NB4 (cell line): Measurements from ENCODE around the gene AKR1B1.

ENCODE experiments used
- DNase-seq: peaks from one replicate; pipeline ENCODE4 v3.0.0; 2010; ENCODE audit warnings: low read depth
- H3K4me3 ChIP-seq: one replicate; pipeline ENCODE4 v1.5.1; 2011; ENCODE audit warnings: mild to moderate bottlenecking, low read depth, low read length, moderate library complexity
- MYC ChIP-seq: IDR thresholded peaks from 2 replicates; pipeline ENCODE4 v1.6.1; 2011; ENCODE audit warnings: low read depth, low read length
- POLR2A ChIP-seq: IDR thresholded peaks from 2 replicates; pipeline ENCODE4 v1.6.1; 2011; ENCODE audit warnings: mild to moderate bottlenecking; ENCODE audit not compliant: insufficient read length; ENCODE audit errors: extremely low read depth
- TF ChIP-seq, protein P1 (sequence below): IDR thresholded peaks from one replicate; pipeline ENCODE4 v1.5.1; 2012; ENCODE audit warnings: low read depth, low read length
- TF ChIP-seq, protein P2 (sequence below): IDR thresholded peaks from 2 replicates; pipeline ENCODE4 v1.6.1; 2011; ENCODE audit warnings: low read depth, low read length

AKR1B1 gene

DNA sequence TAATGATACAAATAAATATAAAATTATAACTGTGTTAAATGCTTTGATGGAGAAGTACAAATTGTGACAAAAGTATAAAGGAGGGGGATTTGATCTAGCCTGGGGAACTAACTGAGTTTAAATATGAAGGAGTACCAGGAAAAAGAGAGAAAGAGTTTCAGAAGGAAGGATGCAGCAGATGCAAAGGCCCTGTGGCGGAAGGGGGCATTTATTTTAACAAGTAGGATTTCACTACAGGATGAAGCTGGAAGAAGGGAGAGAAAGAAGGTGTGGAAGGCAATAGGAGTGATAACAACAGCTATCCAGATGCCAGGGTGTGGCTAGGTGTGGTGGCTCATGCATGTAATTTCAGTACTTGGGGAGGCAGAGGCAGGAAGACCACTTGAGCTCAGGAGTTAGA is 55.8 kb downstream of the AKR1B1 start:
- H3K4me3 ChIP-seq, result no peak overlapping the region
- DNase-seq, result no peak
- TF ChIP-seq POLR2A (no peak), MYC (no peak)
- TF ChIP-seq, protein P1, sequence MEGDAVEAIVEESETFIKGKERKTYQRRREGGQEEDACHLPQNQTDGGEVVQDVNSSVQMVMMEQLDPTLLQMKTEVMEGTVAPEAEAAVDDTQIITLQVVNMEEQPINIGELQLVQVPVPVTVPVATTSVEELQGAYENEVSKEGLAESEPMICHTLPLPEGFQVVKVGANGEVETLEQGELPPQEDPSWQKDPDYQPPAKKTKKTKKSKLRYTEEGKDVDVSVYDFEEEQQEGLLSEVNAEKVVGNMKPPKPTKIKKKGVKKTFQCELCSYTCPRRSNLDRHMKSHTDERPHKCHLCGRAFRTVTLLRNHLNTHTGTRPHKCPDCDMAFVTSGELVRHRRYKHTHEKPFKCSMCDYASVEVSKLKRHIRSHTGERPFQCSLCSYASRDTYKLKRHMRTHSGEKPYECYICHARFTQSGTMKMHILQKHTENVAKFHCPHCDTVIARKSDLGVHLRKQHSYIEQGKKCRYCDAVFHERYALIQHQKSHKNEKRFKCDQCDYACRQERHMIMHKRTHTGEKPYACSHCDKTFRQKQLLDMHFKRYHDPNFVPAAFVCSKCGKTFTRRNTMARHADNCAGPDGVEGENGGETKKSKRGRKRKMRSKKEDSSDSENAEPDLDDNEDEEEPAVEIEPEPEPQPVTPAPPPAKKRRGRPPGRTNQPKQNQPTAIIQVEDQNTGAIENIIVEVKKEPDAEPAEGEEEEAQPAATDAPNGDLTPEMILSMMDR, result no peak
- TF ChIP-seq, protein P2, sequence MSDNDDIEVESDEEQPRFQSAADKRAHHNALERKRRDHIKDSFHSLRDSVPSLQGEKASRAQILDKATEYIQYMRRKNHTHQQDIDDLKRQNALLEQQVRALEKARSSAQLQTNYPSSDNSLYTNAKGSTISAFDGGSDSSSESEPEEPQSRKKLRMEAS, result no peak

DNA sequence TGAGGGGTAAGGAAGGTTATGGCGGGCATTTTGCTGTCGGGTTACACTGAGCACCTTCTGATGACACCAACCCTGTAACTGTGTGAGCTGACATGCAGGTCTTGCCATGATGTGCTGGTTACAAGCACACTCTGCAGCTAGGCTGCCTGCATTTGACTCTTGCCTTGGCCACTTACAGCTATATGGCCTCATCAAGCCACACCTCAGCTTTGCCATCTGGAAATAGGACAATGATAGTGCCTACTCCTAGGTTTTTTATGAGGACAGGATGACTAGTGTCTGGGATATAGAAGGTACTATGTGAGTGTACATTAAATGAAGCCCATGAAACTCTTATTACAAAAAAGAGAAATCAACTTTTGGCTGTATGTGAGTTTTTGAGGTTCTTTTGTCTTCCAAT is 58.0 kb downstream of the AKR1B1 start:
- no peak overlapping the region for H3K4me3 ChIP-seq
- TF ChIP-seq MYC (no peak), POLR2A (no peak)
- TF ChIP-seq, protein P2, result no peak
- no peak for DNase-seq

DNA sequence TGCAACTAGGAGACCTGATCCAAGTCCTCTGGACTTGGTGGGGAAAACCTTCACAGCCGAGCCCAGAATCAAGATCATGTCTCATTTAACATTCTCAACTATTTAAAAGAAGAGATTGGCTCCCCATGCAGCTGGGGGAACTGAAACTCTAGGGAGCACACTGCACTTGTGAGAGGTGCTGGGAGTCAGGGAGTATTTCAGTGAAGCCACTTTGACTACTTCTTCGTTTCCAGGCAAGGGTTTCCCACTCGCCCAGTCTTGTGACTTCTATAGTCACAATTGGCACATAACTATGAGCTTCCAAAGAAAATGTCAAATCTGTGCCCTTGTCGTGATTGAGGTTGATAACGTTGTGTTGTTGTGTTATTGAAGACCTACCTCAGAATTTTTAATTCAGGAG is 62.9 kb downstream of the AKR1B1 start:
- no peak overlapping the region for H3K4me3 ChIP-seq
- no peak for DNase-seq
- no peak for TF ChIP-seq MYC
- TF ChIP-seq, protein P1, result no peak
- TF ChIP-seq, protein P2, result no peak
- TF ChIP-seq POLR2A, result no peak

DNA sequence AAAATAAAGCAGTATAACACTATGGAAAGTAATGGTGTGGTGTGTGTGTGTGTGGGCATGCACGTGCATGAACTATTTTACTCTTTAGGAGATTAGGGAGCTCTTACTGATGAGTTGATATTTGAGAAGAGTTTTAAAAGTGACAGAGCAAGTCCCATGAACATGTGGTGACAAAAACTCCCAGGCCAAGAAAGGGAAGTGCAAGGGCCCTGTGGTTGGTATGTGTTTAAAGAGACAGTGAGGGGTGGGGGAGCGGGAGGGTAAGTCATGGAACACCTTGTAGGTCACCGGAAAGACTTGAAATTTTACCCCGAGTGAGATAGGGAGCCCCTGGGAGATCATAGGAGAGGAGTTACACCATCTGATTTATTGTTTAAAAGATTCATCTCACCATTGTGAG is 63.3 kb downstream of the AKR1B1 start:
- TF ChIP-seq MYC (no peak), POLR2A (no peak)
- TF ChIP-seq, protein P1, result no peak
- TF ChIP-seq, protein P2, result no peak
- peak; percentile 15 for DNase-seq
- H3K4me3 ChIP-seq, result no peak overlapping the region

DNA sequence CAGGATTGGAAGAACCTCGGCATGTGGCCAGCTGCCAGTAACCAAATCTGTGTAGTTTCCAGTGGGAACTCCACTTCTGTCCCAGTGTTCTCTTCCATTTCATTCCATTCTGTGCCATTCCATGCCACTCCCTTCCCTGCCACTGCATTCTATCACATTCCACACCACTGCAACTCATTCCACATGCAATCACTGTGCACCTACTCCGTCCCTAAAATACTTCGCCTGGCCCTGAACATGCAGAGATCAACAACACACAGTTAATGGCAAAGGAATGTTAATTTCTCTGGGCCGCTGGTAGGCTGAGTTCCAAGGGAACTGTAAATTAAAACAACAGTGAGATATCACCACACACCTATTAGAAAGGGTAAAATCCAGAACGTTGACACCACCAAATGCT is 64.8 kb downstream of the AKR1B1 start:
- TF ChIP-seq, protein P2, result no peak
- TF ChIP-seq, protein P1, result no peak
- no peak for TF ChIP-seq POLR2A
- no peak for TF ChIP-seq MYC
- no peak overlapping the region for H3K4me3 ChIP-seq
- DNase-seq, result no peak
